Measurements from ENCODE around the gene SIGLEC8. TPM values are rescaled to one million over a fixed set of nuclear protein-coding genes. Genes with fewer than 3 reads are reported as not detected.
A peak's percentile ranks its signal among the peaks of the same experiment; 100 is the strongest.

SIGLEC8 gene
- total and polyA plus RNA-seq, 9 of the 15 experiments (the other 6 are each of a cell fraction or from before 2014, with no cell fraction given): 0.04 to 0.65 (median 0.39) TPM

DNA sequence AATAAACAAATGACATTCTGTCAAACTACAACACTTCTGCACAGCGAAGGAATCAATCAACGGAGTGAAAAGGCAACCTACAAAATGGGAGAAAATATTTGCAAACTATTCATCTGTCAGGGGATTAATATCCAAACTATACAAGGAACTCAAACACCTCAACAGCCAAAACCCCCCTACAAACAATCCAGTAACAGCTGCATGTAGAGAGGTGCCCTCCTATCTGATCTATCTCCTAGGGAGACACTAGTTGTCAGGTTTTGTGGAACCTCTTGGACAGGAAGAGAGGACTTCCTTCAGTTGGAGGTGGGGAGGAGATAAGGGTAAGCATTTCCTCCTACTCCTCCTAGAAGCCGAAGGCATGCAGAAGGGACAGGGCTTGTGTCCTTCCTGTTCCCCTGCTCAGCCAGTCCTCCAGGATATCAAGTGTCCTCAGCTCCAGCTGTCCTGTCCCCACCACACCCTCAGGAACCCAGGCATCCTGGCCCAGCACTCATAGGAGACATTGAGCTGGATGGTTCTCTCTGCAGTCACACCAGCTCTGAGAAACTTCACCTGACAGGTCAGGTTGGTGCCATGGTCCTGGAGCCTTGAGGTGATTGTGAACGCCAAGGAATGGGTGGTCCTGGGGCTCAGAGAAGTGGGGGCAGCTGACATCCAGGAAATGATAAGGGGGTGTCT lies 9.8 kb upstream of the SIGLEC8 start (continued):
- TF ChIP-seq TSHZ1 (CRISPR knock-in tag; IDR thresholded peaks at IDR 0.05) (no peak), RREB1 (CRISPR knock-in tag; IDR thresholded peaks at IDR 0.05) (no peak), ZNF668 (CRISPR knock-in tag; IDR thresholded peaks at IDR 0.05) (no peak), ZEB2 (IDR thresholded peaks at IDR 0.05) (peak; percentile 96), ZNF212 (CRISPR knock-in tag; IDR thresholded peaks at IDR 0.05) (no peak), RHOXF2B (CRISPR knock-in tag; conservative IDR thresholded peaks at IDR 0.05) (0 out of 2 replicates have a peak, but pooled peaks have one; percentile 33), KDM5B (IDR thresholded peaks at IDR 0.05; ENCODE audit: insufficient replicate concordance, low read depth, low read length) (peak; percentile 94), BDP1 (IDR thresholded peaks at IDR 0.05; ENCODE audit: insufficient read depth, insufficient read length) (no peak), PHF21A (IDR thresholded peaks at IDR 0.05; ENCODE audit: borderline replicate concordance, low read depth) (peak; percentile 33; the same call in 1 of the 2 replicates), CBX1 (IDR thresholded peaks at IDR 0.05; ENCODE audit: low read depth) (peak; percentile 88; the same call in 1 of the 2 replicates), SETDB1 (IDR thresholded peaks at IDR 0.05; ENCODE audit: low read length) (no peak), ETV5 (CRISPR knock-in tag; IDR thresholded peaks at IDR 0.05; ENCODE audit: low read depth) (peak; percentile 96)
- TF ChIP-seq, protein P1, sequence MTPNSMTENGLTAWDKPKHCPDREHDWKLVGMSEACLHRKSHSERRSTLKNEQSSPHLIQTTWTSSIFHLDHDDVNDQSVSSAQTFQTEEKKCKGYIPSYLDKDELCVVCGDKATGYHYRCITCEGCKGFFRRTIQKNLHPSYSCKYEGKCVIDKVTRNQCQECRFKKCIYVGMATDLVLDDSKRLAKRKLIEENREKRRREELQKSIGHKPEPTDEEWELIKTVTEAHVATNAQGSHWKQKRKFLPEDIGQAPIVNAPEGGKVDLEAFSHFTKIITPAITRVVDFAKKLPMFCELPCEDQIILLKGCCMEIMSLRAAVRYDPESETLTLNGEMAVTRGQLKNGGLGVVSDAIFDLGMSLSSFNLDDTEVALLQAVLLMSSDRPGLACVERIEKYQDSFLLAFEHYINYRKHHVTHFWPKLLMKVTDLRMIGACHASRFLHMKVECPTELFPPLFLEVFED (CRISPR knock-in tag; conservative IDR thresholded peaks at IDR 0.05): no peak
- TF ChIP-seq, protein P2, sequence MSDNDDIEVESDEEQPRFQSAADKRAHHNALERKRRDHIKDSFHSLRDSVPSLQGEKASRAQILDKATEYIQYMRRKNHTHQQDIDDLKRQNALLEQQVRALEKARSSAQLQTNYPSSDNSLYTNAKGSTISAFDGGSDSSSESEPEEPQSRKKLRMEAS (CRISPR knock-in tag; IDR thresholded peaks at IDR 0.05): peak; percentile 46; the same call in 1 of the 2 replicates

Measured in K562 (cell line).